Activated CD4-positive, alpha-beta memory T cell treated with anti-CD3 and anti-CD28 coated beads for 36 hours (primary cell): ENCODE results near the gene PKM. TPM values are rescaled to one million over a fixed set of nuclear protein-coding genes. Genes with fewer than 3 reads are reported as not detected.

Experiments used
- CTCF ChIA-PET: fragments of 350-600 bp; sonication (Branson Sonifier 250); formaldehyde crosslinking; loops from one replicate; lab custom pipeline; 2021; ENCODE audit warnings: antibody characterized with exemption, inconsistent platforms; lab: Charles Lee
- POLR2A ChIA-PET: fragments of 350-600 bp; sonication (Branson Sonifier 250); formaldehyde crosslinking; loops from one replicate; lab custom pipeline; 2021; ENCODE audit warnings: antibody characterized with exemption; lab: Charles Lee
- DNase-seq: peaks from one replicate; pipeline ENCODE4 v3.0.0-alpha.2; 2020
- H3K27ac Mint-ChIP-seq: one replicate; pipeline ENCODE4 v1.8.0; 2021; ENCODE audit warnings: mixed read lengths
- H3K27me3 Mint-ChIP-seq: one replicate; pipeline ENCODE4 v1.8.0; 2021; ENCODE audit warnings: mixed read lengths
- H3K36me3 Mint-ChIP-seq: one replicate; pipeline ENCODE4 v1.8.0; 2021; ENCODE audit warnings: mixed read lengths
- H3K4me1 Mint-ChIP-seq: one replicate; pipeline ENCODE4 v1.8.0; 2021; ENCODE audit warnings: low read depth, mixed read lengths
- H3K4me3 Mint-ChIP-seq: one replicate; pipeline ENCODE4 v1.8.0; 2021; ENCODE audit warnings: mild to moderate bottlenecking, mixed read lengths
- H3K9me3 Mint-ChIP-seq: one replicate; pipeline ENCODE4 v1.8.0; 2021; ENCODE audit warnings: mixed read lengths
- intact Hi-C: fragments of 100-400 bp; cut with micrococcal nuclease; formaldehyde crosslinking; loops from one replicate; pipeline ENCODE4 v1.15.1; 2023
- total RNA-seq, 2 experiments: library from RNA; stranded (reverse); gene quantifications; one replicate each; pipeline ENCODE4 v1.2.3, GENCODE V29; 2021

Gene PKM
- total RNA-seq, 2 experiments from 2014 or later, result 2,032 to 2,053 TPM

DNA sequence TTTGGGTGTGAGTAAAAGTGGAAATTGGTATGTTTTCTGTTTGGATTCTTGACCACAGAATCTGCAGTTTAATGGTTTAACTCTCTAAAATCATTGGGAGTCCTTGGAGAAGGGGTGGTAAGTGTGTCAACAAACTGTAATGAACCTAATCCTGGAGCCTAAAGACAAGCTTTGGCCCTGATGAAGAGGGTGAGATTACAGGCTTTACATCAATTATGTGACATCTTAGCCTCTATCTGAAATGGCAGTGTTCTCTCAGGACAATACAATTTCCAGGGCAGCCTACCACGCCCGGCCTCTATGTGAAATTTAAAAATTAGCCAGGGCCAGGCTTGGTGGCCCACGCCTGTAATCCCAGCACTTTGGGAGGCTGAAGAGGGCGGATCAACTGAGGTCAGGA, 4.3 kb upstream of the PKM start:
- H3K4me3 Mint-ChIP-seq, result no peak overlapping the region
- no peak for DNase-seq
- H3K36me3 Mint-ChIP-seq, result peaks cover 9% of the 10 kb centered on the region
- H3K4me1 Mint-ChIP-seq, result peaks cover 42% of the 10 kb centered on the region
- H3K9me3 Mint-ChIP-seq, result no peaks in the 10 kb centered on the region
- ChIA-PET POLR2A (no interaction called here), CTCF (interaction anchor here (6.2 kb wide), 1 partner anchor 9 kb away, joined by 58 read pairs; no protein-coding TSS in a partner anchor)
- H3K27me3 Mint-ChIP-seq, result peaks cover 2% of the 10 kb centered on the region
- H3K27ac Mint-ChIP-seq, result no peak overlapping the region
- intact Hi-C loops, result loop anchor here (10.0 kb wide), 1 partner anchor 550 kb away; the partner anchor contains the start of gene ADPGK

GRCh38 chr15:72233769-72234168, 2.8 kb upstream of the PKM start:
- intact Hi-C loops, result loop anchor here (10.0 kb wide), 1 partner anchor 551 kb away; the partner anchor contains the start of gene ADPGK
- no peaks in the 10 kb centered on the region for H3K9me3 Mint-ChIP-seq
- ChIA-PET POLR2A (no interaction called here), CTCF (no interaction called here)
- no peak for DNase-seq
- H3K36me3 Mint-ChIP-seq, result peaks cover 19% of the 10 kb centered on the region
- no peak overlapping the region for H3K4me3 Mint-ChIP-seq
- H3K4me1 Mint-ChIP-seq, result peaks cover 34% of the 10 kb centered on the region
- H3K27me3 Mint-ChIP-seq, result peaks cover 2% of the 10 kb centered on the region
- H3K27ac Mint-ChIP-seq, result no peak overlapping the region

- POLR2A ChIA-PET, result interaction anchor here (0.6 to 5.5 kb wide), 8 partner anchors 9 to 242 kb away, joined by 3 to 31 read pairs (median 8); partner anchors contain the start of gene ARIH1
- Mint-ChIP-seq H3K27ac (peak overlapping the region; percentile 98), H3K4me3 (peak overlapping the region; percentile 94), H3K36me3 (peaks cover 31% of the 10 kb centered on the region), H3K27me3 (no peaks in the 10 kb centered on the region), H3K4me1 (peaks cover 29% of the 10 kb centered on the region), H3K9me3 (no peaks in the 10 kb centered on the region)
- intact Hi-C loops, result loop anchor here (10.0 kb wide), 1 partner anchor 553 kb away; the partner anchor contains the start of gene ADPGK
- CTCF ChIA-PET, result interaction anchor here (1.1 to 1.2 kb wide), 3 partner anchors 32 to 144 kb away, joined by 3 to 5 read pairs (median 3); partner anchors contain the start of gene HEXA
- DNase-seq, result peak; percentile 70
Measured at GRCh38 chr15:72231833-72232478, 966 bp upstream of the PKM start.

GRCh38 chr15:72230197-72231065, 559 bp downstream of the PKM start:
- DNase-seq, result peak; percentile 92
- Mint-ChIP-seq H3K9me3 (no peaks in the 10 kb centered on the region), H3K4me3 (peak overlapping the region; percentile 94), H3K27ac (peak overlapping the region; percentile 98), H3K27me3 (no peaks in the 10 kb centered on the region), H3K36me3 (peaks cover 43% of the 10 kb centered on the region), H3K4me1 (peaks cover 34% of the 10 kb centered on the region)
- ChIA-PET POLR2A (interaction anchor here (0.7 to 5.5 kb wide), 14 partner anchors 8 to 244 kb away, joined by 3 to 37 read pairs (median 5); partner anchors contain the start of genes ARIH1, HEXA, MYO9A and SENP8), CTCF (no interaction called here)
- intact Hi-C loops, result loop anchor here (10.0 kb wide), 1 partner anchor 554 kb away; the partner anchor contains the start of gene ADPGK

- Mint-ChIP-seq H3K4me3 (peak overlapping the region; percentile 94), H3K4me1 (peaks cover 36% of the 10 kb centered on the region), H3K27me3 (no peaks in the 10 kb centered on the region), H3K36me3 (peaks cover 45% of the 10 kb centered on the region), H3K27ac (peak overlapping the region; percentile 96), H3K9me3 (no peaks in the 10 kb centered on the region)
- intact Hi-C loops, result loop anchor here (2.0 to 10.0 kb wide), 3 partner anchors 147 to 555 kb away; partner anchors contain the start of genes ADPGK, ARIH1 and HEXA
- no peak for DNase-seq
- CTCF ChIA-PET, result interaction anchor here (1.2 kb wide), 1 partner anchor 32 kb away, joined by 3 read pairs; no protein-coding TSS in a partner anchor
- POLR2A ChIA-PET, result interaction anchor here (0.9 to 5.5 kb wide), 11 partner anchors 9 to 245 kb away, joined by 3 to 37 read pairs (median 6); partner anchors contain the start of genes ARIH1, HEXA, MYO9A and SENP8
Measured at GRCh38 chr15:72229947-72230196, 1.1 kb downstream of the PKM start.

DNA sequence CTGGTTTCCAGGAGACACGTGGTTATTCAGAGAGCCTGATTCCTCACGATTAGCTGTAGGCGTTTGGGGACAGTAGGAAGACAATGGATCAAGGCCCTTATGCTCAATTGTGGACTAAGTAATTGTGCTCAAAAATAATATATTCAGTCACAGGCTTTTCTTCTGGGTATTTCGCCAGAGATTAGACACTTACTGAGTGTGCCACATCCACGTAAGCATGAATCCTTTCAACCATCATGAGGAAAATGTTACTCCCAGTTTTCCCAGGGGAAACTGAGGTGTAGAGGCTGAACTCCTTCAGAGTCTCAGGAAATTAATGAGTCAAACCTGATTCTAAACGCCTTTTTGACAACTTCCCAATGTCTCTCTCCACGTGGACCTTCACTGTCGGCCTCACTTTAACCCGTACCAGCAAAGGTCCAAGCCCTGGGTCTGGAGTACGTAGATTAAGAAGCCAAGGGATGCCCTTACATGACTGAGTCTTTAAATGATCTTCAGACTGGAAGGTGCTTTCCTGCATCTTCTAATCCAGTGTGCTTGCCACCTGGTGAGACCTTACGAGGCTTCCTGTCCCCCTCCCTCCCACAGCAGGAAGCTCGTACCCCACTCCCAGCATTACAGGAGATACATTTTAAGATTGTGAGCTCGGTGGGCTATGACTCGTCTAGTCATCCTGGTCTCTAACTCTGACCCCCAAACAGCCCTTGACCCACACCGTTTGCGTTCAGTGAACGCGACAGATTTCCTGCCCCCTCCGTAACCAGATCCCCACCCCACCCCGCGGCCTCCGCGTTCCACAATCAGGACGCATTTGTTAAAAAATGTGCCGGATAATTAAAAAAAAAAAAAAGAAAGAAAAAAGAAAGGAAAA, 1.7 kb downstream of the PKM start:
- POLR2A ChIA-PET, result interaction anchor here (0.9 to 5.5 kb wide), 10 partner anchors 9 to 245 kb away, joined by 3 to 37 read pairs (median 8); partner anchors contain the start of genes ARIH1, HEXA, MYO9A and SENP8
- Mint-ChIP-seq H3K27ac (peak overlapping the region; percentile 96), H3K4me3 (peak overlapping the region; percentile 94), H3K27me3 (no peaks in the 10 kb centered on the region), H3K9me3 (no peaks in the 10 kb centered on the region), H3K36me3 (peaks cover 48% of the 10 kb centered on the region), H3K4me1 (peaks cover 39% of the 10 kb centered on the region)
- DNase-seq, result peak; percentile 58
- CTCF ChIA-PET, result interaction anchor here (1.2 to 4.9 kb wide), 2 partner anchors 9 to 31 kb away, joined by 3 to 58 read pairs; no protein-coding TSS in a partner anchor
- intact Hi-C loops, result loop anchor here (2.0 to 5.0 kb wide), 2 partner anchors 148 to 245 kb away; partner anchors contain the start of genes ARIH1 and HEXA

DNA sequence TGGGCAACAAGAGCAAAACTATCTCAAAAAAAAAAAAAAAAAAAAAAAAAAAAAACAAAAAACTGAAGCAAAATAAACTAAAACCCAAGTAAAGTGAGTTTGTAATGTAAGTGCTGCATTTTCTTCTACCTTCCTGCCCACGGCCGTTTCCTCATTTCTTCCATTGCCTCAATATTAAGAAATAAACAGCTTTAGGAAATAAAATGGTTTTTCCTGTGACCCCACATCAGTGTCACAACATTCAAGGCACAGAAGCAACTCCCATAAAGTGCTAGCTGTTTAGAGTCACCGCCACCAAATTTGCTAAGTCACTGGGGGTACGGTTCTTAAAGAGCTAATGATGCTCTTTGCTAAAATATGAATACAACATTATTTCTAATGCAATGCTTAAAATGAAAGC, 3.3 kb downstream of the PKM start:
- intact Hi-C loops, result loop anchor here (1.0 to 5.0 kb wide), 8 partner anchors 10 to 247 kb away; partner anchors contain the start of genes ARIH1, HEXA, MYO9A and PARP6
- peak overlapping the region; percentile 94 for H3K4me3 Mint-ChIP-seq
- POLR2A ChIA-PET, result interaction anchor here (0.8 to 5.5 kb wide), 17 partner anchors 8 to 558 kb away, joined by 3 to 77 read pairs (median 7); partner anchors contain the start of genes ARIH1, HEXA, MYO9A and SENP8
- H3K4me1 Mint-ChIP-seq, result peaks cover 48% of the 10 kb centered on the region
- no peaks in the 10 kb centered on the region for H3K9me3 Mint-ChIP-seq
- CTCF ChIA-PET, result interaction anchor here (0.9 to 8.9 kb wide), 8 partner anchors 10 to 1409 kb away, joined by 4 to 65 read pairs (median 10); partner anchors contain the start of genes GRAMD2A and HEXA
- peak overlapping the region; percentile 96 for H3K27ac Mint-ChIP-seq
- no peak for DNase-seq
- peaks cover 63% of the 10 kb centered on the region for H3K36me3 Mint-ChIP-seq
- H3K27me3 Mint-ChIP-seq, result no peaks in the 10 kb centered on the region

DNA sequence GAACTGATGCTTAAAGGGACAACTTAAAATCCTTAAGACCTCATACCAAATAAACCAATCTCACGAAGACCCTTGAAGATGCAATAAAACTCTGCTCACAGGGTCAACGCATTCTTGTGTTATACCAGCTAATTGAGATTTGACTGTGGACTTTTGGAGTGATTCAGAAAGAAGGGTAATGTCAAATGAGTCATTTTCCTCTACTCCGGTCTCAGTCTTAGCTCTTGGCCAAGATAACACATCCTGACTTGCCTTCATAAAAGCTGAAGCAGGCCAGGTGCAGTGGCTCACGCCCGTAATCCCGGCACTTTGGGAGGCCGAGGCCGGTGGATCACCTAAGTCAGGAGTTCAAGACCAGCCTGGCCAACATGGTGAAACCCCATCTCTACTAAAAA, 3.8 kb downstream of the PKM start:
- CTCF ChIA-PET, result interaction anchor here (1.0 to 8.9 kb wide), 12 partner anchors 11 to 373 kb away, joined by 3 to 65 read pairs (median 8); partner anchors contain the start of genes ARIH1, GRAMD2A and HEXA

GRCh38 chr15:72223278-72223677, 7.7 kb downstream of the PKM start:
- no peaks in the 10 kb centered on the region for H3K9me3 Mint-ChIP-seq
- DNase-seq, result no peak
- intact Hi-C loops, result no loop called here
- ChIA-PET POLR2A (interaction anchor here (1.0 kb wide), 1 partner anchor 8 kb away, joined by 4 read pairs; no protein-coding TSS in a partner anchor), CTCF (interaction anchor here (8.9 kb wide), 1 partner anchor 24 kb away, joined by 65 read pairs; the partner anchor contains the start of gene GRAMD2A)
- peak overlapping the region; percentile 74 for H3K27ac Mint-ChIP-seq
- no peak overlapping the region for H3K4me3 Mint-ChIP-seq
- H3K27me3 Mint-ChIP-seq, result no peaks in the 10 kb centered on the region
- peaks cover 75% of the 10 kb centered on the region for H3K4me1 Mint-ChIP-seq
- peaks cover 84% of the 10 kb centered on the region for H3K36me3 Mint-ChIP-seq

More for the DNA sequence above, 3.8 kb downstream of the PKM start:
- Mint-ChIP-seq H3K36me3 (peaks cover 68% of the 10 kb centered on the region), H3K4me1 (peaks cover 48% of the 10 kb centered on the region), H3K27ac (peak overlapping the region; percentile 96), H3K4me3 (peak overlapping the region; percentile 94), H3K27me3 (no peaks in the 10 kb centered on the region), H3K9me3 (no peaks in the 10 kb centered on the region)
- POLR2A ChIA-PET, result interaction anchor here (0.8 to 5.5 kb wide), 18 partner anchors 11 to 327 kb away, joined by 3 to 77 read pairs (median 7); partner anchors contain the start of genes ARIH1, HEXA, MYO9A and SENP8
- intact Hi-C loops, result loop anchor here (1.0 to 5.0 kb wide), 3 partner anchors 22 to 150 kb away; partner anchors contain the start of gene HEXA
- DNase-seq, result peak; percentile 83

DNA sequence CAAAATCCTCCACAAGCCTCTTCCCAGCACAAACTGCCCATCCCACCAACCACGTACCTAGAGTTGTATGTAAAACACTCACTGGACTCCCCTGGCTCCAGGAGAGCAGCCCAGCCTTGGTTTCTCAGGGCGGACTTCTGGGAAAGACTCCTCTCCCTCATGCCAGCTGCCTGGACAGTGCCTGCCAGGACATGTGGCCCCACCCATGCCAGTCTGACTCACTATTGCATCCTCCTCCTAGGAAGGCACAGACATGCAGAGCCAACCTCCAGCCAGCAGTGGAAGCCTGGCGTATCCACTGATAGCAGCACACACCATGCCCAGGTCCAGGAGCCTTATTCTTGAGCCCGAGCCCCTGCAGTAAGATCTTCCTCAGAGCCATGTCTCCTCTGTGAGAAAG, 8.6 kb downstream of the PKM start:
- ChIA-PET CTCF (interaction anchor here (0.8 to 8.9 kb wide), 5 partner anchors 9 to 51 kb away, joined by 3 to 65 read pairs (median 3); partner anchors contain the start of gene GRAMD2A), POLR2A (interaction anchor here (0.7 to 4.1 kb wide), 5 partner anchors 8 to 39 kb away, joined by 3 to 12 read pairs (median 3); partner anchors contain the start of gene PKM)
- DNase-seq, result no peak
- peak overlapping the region; percentile 23 for H3K4me3 Mint-ChIP-seq
- H3K27me3 Mint-ChIP-seq, result no peaks in the 10 kb centered on the region
- H3K36me3 Mint-ChIP-seq, result peaks cover 82% of the 10 kb centered on the region
- peaks cover 71% of the 10 kb centered on the region for H3K4me1 Mint-ChIP-seq
- H3K9me3 Mint-ChIP-seq, result no peaks in the 10 kb centered on the region
- intact Hi-C loops, result no loop called here
- peak overlapping the region; percentile 74 for H3K27ac Mint-ChIP-seq
